ENCODE results near the gene POLDIP2. TPM values are rescaled to one million over a fixed set of nuclear protein-coding genes. Genes with fewer than 3 reads are reported as not detected.

POLDIP2 gene
- total RNA-seq, 1 donor from 2014 or later: 79.1 TPM

- Histone ChIP-seq H3K79me2 (ENCODE audit: insufficient read depth, low read length) (no peaks in the 10 kb centered on the region), H3K4me1 (ENCODE audit: insufficient read depth, low read length) (peaks cover 9% of the 10 kb centered on the region), H3K9me3 (ENCODE audit: insufficient read depth, low read depth, low read length) (no peaks in the 10 kb centered on the region), H2AFZ (ENCODE audit: low read depth, low read length) (no peak overlapping the region), H3K27me3 (ENCODE audit: insufficient read depth, low read length) (no peaks in the 10 kb centered on the region), H3K27ac (ENCODE audit: low read depth, low read length) (no peak overlapping the region), H3K4me3 (ENCODE audit: insufficient read depth, low read depth, low read length) (no peak overlapping the region), H3K36me3 (ENCODE audit: insufficient read depth, low read length) (peaks cover under 1% of the 10 kb centered on the region), H3K4me2 (ENCODE audit: low read length) (no peak overlapping the region), H4K20me1 (ENCODE audit: insufficient read depth, low read length) (peaks cover 6% of the 10 kb centered on the region), H3K9ac (ENCODE audit: low read length) (no peak overlapping the region)
- no peak for TF ChIP-seq EZH2 (IDR thresholded peaks at IDR 0.05; ENCODE audit: insufficient read depth, low read length)
- TF ChIP-seq, protein P1, sequence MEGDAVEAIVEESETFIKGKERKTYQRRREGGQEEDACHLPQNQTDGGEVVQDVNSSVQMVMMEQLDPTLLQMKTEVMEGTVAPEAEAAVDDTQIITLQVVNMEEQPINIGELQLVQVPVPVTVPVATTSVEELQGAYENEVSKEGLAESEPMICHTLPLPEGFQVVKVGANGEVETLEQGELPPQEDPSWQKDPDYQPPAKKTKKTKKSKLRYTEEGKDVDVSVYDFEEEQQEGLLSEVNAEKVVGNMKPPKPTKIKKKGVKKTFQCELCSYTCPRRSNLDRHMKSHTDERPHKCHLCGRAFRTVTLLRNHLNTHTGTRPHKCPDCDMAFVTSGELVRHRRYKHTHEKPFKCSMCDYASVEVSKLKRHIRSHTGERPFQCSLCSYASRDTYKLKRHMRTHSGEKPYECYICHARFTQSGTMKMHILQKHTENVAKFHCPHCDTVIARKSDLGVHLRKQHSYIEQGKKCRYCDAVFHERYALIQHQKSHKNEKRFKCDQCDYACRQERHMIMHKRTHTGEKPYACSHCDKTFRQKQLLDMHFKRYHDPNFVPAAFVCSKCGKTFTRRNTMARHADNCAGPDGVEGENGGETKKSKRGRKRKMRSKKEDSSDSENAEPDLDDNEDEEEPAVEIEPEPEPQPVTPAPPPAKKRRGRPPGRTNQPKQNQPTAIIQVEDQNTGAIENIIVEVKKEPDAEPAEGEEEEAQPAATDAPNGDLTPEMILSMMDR (IDR thresholded peaks at IDR 0.05; ENCODE audit: insufficient read depth, low read depth, low read length): no peak
- Mint-ChIP-seq H3K4me3 (ENCODE audit: unreplicated experiment) (no peak overlapping the region), H3K4me1 (ENCODE audit: low read depth, unreplicated experiment) (peaks cover 25% of the 10 kb centered on the region), H3K27ac (ENCODE audit: unreplicated experiment) (no peak overlapping the region), H3K27me3 (ENCODE audit: low read depth, unreplicated experiment) (no peaks in the 10 kb centered on the region), H3K36me3 (ENCODE audit: low read depth, unreplicated experiment) (peaks cover 20% of the 10 kb centered on the region), H3K9me3 (ENCODE audit: unreplicated experiment) (no peaks in the 10 kb centered on the region)
- DNase-seq (ENCODE audit: low read depth): no peak
- no peak for FAIRE-seq
Measured at GRCh38 chr17:28395968-28396367, 38.6 kb upstream of the POLDIP2 start.

DNA sequence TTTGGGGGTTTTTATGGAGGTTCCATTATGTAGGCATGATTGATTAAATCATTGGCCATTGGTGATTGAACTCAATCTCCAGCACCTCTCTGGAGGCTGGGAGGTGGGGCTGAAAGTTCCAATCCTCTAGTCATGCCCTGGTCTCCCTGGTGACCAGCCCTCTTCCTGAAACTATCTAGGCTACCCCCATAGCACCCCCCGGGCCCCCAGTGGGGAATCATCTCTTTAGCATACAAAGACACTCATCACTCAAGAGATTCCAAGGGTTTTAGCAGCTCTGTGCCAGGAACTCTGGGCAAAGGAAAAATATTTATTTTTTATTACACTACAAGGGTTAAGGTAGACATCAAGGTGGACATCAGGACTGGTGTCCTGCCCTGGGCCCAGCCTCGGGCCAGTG is 38.1 kb upstream of the POLDIP2 start:
- no peak overlapping the region for H3K27ac Mint-ChIP-seq (ENCODE audit: unreplicated experiment)
- no peak overlapping the region for H3K27ac ChIP-seq (ENCODE audit: low read depth, low read length)
- H3K79me2 ChIP-seq (ENCODE audit: insufficient read depth, low read length): no peaks in the 10 kb centered on the region
- no peaks in the 10 kb centered on the region for H3K27me3 Mint-ChIP-seq (ENCODE audit: low read depth, unreplicated experiment)
- H3K4me1 ChIP-seq (ENCODE audit: insufficient read depth, low read length): peaks cover 9% of the 10 kb centered on the region
- H3K27me3 ChIP-seq (ENCODE audit: insufficient read depth, low read length): no peaks in the 10 kb centered on the region
- no peak overlapping the region for H3K4me3 ChIP-seq (ENCODE audit: insufficient read depth, low read depth, low read length)
- H2AFZ ChIP-seq (ENCODE audit: low read depth, low read length): no peak overlapping the region
- no peak overlapping the region for H3K4me2 ChIP-seq (ENCODE audit: low read length)
- no peak overlapping the region for H3K9ac ChIP-seq (ENCODE audit: low read length)
- H3K9me3 ChIP-seq (ENCODE audit: insufficient read depth, low read depth, low read length): no peaks in the 10 kb centered on the region
- H3K9me3 Mint-ChIP-seq (ENCODE audit: unreplicated experiment): no peaks in the 10 kb centered on the region
- no peak overlapping the region for H3K4me3 Mint-ChIP-seq (ENCODE audit: unreplicated experiment)
- H3K36me3 ChIP-seq (ENCODE audit: insufficient read depth, low read length): peaks cover 5% of the 10 kb centered on the region
- TF ChIP-seq, protein P1 (IDR thresholded peaks at IDR 0.05; ENCODE audit: insufficient read depth, low read depth, low read length): no peak
- no peak for TF ChIP-seq EZH2 (IDR thresholded peaks at IDR 0.05; ENCODE audit: insufficient read depth, low read length)
- peaks cover 25% of the 10 kb centered on the region for H3K4me1 Mint-ChIP-seq (ENCODE audit: low read depth, unreplicated experiment)
- no peak for FAIRE-seq
- H3K36me3 Mint-ChIP-seq (ENCODE audit: low read depth, unreplicated experiment): peaks cover 24% of the 10 kb centered on the region
- DNase-seq (ENCODE audit: low read depth): no peak
- H4K20me1 ChIP-seq (ENCODE audit: insufficient read depth, low read length): peaks cover 6% of the 10 kb centered on the region

- FAIRE-seq (peak; percentile 66), DNase-seq (ENCODE audit: low read depth) (peak; percentile 65)
- no peak overlapping the region for H3K27ac ChIP-seq (ENCODE audit: low read depth, low read length)
- H3K9ac ChIP-seq (ENCODE audit: low read length): no peak overlapping the region
- Mint-ChIP-seq H3K27ac (ENCODE audit: unreplicated experiment) (no peak overlapping the region), H3K9me3 (ENCODE audit: unreplicated experiment) (no peaks in the 10 kb centered on the region), H3K27me3 (ENCODE audit: low read depth, unreplicated experiment) (no peaks in the 10 kb centered on the region), H3K4me3 (ENCODE audit: unreplicated experiment) (no peak overlapping the region), H3K36me3 (ENCODE audit: low read depth, unreplicated experiment) (peaks cover 32% of the 10 kb centered on the region), H3K4me1 (ENCODE audit: low read depth, unreplicated experiment) (peaks cover 25% of the 10 kb centered on the region)
- H4K20me1 ChIP-seq (ENCODE audit: insufficient read depth, low read length): peaks cover 6% of the 10 kb centered on the region
- no peaks in the 10 kb centered on the region for H3K9me3 ChIP-seq (ENCODE audit: insufficient read depth, low read depth, low read length)
- no peaks in the 10 kb centered on the region for H3K79me2 ChIP-seq (ENCODE audit: insufficient read depth, low read length)
- H3K4me3 ChIP-seq (ENCODE audit: insufficient read depth, low read depth, low read length): no peak overlapping the region
- no peak for TF ChIP-seq EZH2 (IDR thresholded peaks at IDR 0.05; ENCODE audit: insufficient read depth, low read length)
- TF ChIP-seq, protein P1 (IDR thresholded peaks at IDR 0.05; ENCODE audit: insufficient read depth, low read depth, low read length): no peak
- H3K4me2 ChIP-seq (ENCODE audit: low read length): peak overlapping the region; percentile 34
- H3K27me3 ChIP-seq (ENCODE audit: insufficient read depth, low read length): no peaks in the 10 kb centered on the region
- peaks cover 9% of the 10 kb centered on the region for H3K4me1 ChIP-seq (ENCODE audit: insufficient read depth, low read length)
- no peak overlapping the region for H2AFZ ChIP-seq (ENCODE audit: low read depth, low read length)
- H3K36me3 ChIP-seq (ENCODE audit: insufficient read depth, low read length): peaks cover 5% of the 10 kb centered on the region
Measured at GRCh38 chr17:28394337-28395116, 37.2 kb upstream of the POLDIP2 start.
